Measurements from ENCODE around the gene SCYL2. TPM values are rescaled to one million over a fixed set of nuclear protein-coding genes. Genes with fewer than 3 reads are reported as not detected.

Gene SCYL2
- total RNA-seq, 1 experiment from 2014 or later = 37.1 TPM

GRCh38 chr12:100376161-100376560, 109.2 kb downstream of the SCYL2 start:
- H3K27ac Mint-ChIP-seq = no peak overlapping the region
- H3K27me3 Mint-ChIP-seq (ENCODE audit: low read depth) = peaks cover 49% of the 10 kb centered on the region
- H3K36me3 Mint-ChIP-seq = no peaks in the 10 kb centered on the region
- no peak for TF ChIP-seq EMX1 (CRISPR knock-in tag; IDR thresholded peaks at IDR 0.05)
- TF ChIP-seq ZNF317 (CRISPR knock-in tag; IDR thresholded peaks at IDR 0.05; ENCODE audit: borderline replicate concordance, low read depth) = no peak
- TF ChIP-seq PRDM15 (CRISPR knock-in tag; IDR thresholded peaks at IDR 0.05) = no peak
- TF ChIP-seq PRRX2 (CRISPR knock-in tag; IDR thresholded peaks at IDR 0.05) = no peak
- TF ChIP-seq RELA (CRISPR knock-in tag; IDR thresholded peaks at IDR 0.05; ENCODE audit: borderline replicate concordance) = no peak
- no peak for TF ChIP-seq ZNF138 (CRISPR knock-in tag; conservative IDR thresholded peaks at IDR 0.05)
- no peak for TF ChIP-seq NFE2L1 (CRISPR knock-in tag; IDR thresholded peaks at IDR 0.05)
- no peak for TF ChIP-seq ZBTB43 (CRISPR knock-in tag; IDR thresholded peaks at IDR 0.05)
- no peak for TF ChIP-seq FOXK1 (CRISPR knock-in tag; IDR thresholded peaks at IDR 0.05)
- no peak for TF ChIP-seq TCF7 (CRISPR knock-in tag; IDR thresholded peaks at IDR 0.05; ENCODE audit: low read depth)
- TF ChIP-seq ATF2 (CRISPR knock-in tag; IDR thresholded peaks at IDR 0.05; ENCODE audit: borderline replicate concordance, low read depth) = no peak
- TF ChIP-seq ERG (CRISPR knock-in tag; IDR thresholded peaks at IDR 0.05) = no peak
- no peak for TF ChIP-seq AFF4 (CRISPR knock-in tag; IDR thresholded peaks at IDR 0.05; ENCODE audit: borderline replicate concordance)
- TF ChIP-seq ZNF671 (CRISPR knock-in tag; IDR thresholded peaks at IDR 0.05) = no peak
- TF ChIP-seq KAT7 (CRISPR knock-in tag; IDR thresholded peaks at IDR 0.05; ENCODE audit: borderline replicate concordance) = no peak
- no peak for TF ChIP-seq MYBL2 (CRISPR knock-in tag; IDR thresholded peaks at IDR 0.05)
- no peak for TF ChIP-seq ATF6 (CRISPR knock-in tag; IDR thresholded peaks at IDR 0.05)
- DNase-seq (ENCODE audit: low spot score) (no peak), ATAC-seq (no peak)
- no peaks in the 10 kb centered on the region for H3K9me3 Mint-ChIP-seq
- ChIA-PET CTCF (interaction anchor here (0.6 to 3.8 kb wide), 2 partner anchors 29 to 90 kb away, joined by 3 to 24 read pairs; no protein-coding TSS in a partner anchor), POLR2A (no interaction called here)
- peaks cover 37% of the 10 kb centered on the region for H3K4me1 Mint-ChIP-seq
- H3K4me3 Mint-ChIP-seq = no peak overlapping the region

Data from WTC11 (cell line).